Activated CD8-positive, alpha-beta T cell treated with anti-CD3 and anti-CD28 coated beads, Interleukin-2, amount 10 ng/mL, durations not matched to agents 7 days and 5 days (primary cell): ENCODE measurements around the gene RHOXF1. TPM values are rescaled to one million over a fixed set of nuclear protein-coding genes. Genes with fewer than 3 reads are reported as not detected.
"Not testable (repeated sequence)": the region's sequence is repeated elsewhere in the genome, so short reads cannot be mapped to it uniquely, and the experiment has no call there.

Experiments used
- ATAC-seq: fragments of 150-1000 bp; cut with Tn5 transposase; one replicate; pipeline ENCODE4 v1.10.0; 2021; ENCODE audit warnings: moderate library complexity
- CTCF ChIA-PET: fragments of 350-600 bp; sonication (Branson Sonifier 250); formaldehyde crosslinking; loops from one replicate; lab custom pipeline; 2021; ENCODE audit warnings: antibody characterized with exemption; lab: Charles Lee
- POLR2A ChIA-PET: fragments of 350-600 bp; sonication (Branson Sonifier 250); formaldehyde crosslinking; loops from one replicate; lab custom pipeline; 2021; ENCODE audit warnings: antibody characterized with exemption; lab: Charles Lee
- DNase-seq: peaks from one replicate; pipeline ENCODE4 v3.0.0-alpha.2; 2020
- H3K27ac Mint-ChIP-seq: one replicate; pipeline ENCODE4 v1.8.0; 2021; ENCODE audit warnings: mild to moderate bottlenecking, mixed read lengths
- H3K27me3 Mint-ChIP-seq: one replicate; pipeline ENCODE4 v1.8.0; 2021; ENCODE audit warnings: low read depth, mixed read lengths
- H3K36me3 Mint-ChIP-seq: one replicate; pipeline ENCODE4 v1.8.0; 2021; ENCODE audit warnings: low read depth, mixed read lengths
- H3K4me1 Mint-ChIP-seq: one replicate; pipeline ENCODE4 v1.8.0; 2021; ENCODE audit warnings: low read depth, mixed read lengths
- H3K4me3 Mint-ChIP-seq: one replicate; pipeline ENCODE4 v1.8.0; 2021; ENCODE audit warnings: mild to moderate bottlenecking, mixed read lengths
- H3K9me3 Mint-ChIP-seq: one replicate; pipeline ENCODE4 v1.8.0; 2022; ENCODE audit warnings: mixed read lengths; ENCODE audit not compliant: insufficient read depth
- total RNA-seq, 2 experiments: library from RNA; stranded (reverse); gene quantifications; one replicate each; pipeline ENCODE4 v1.2.3, GENCODE V29; 2021

The RHOXF1 gene
- total RNA-seq, 2 experiments from 2014 or later = not detected

DNA sequence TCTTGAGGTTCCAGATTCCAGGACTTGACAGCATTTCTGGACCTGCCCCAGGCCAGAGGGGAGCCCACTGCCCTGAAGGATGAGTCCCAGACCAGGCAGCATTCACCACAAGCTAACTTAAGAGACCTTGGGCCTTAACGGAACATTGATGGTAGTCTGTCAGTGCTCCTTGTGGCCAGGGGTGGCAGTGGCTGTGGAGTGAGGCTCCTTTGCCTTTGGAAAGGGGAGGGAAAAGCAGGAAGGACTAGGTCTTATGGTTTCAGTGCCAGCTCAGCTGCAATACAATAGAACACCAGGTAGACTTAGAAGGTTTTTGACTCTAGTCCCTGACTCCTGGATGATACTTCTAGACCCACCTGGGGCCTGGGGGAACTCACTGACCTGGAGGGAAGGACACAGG, 49.5 kb downstream of the RHOXF1 start:
- H3K4me1 Mint-ChIP-seq, DNase-seq, POLR2A ChIA-PET, CTCF ChIA-PET, H3K9me3 Mint-ChIP-seq, H3K27ac Mint-ChIP-seq, H3K4me3 Mint-ChIP-seq, ATAC-seq, H3K27me3 Mint-ChIP-seq, H3K36me3 Mint-ChIP-seq: not testable (repeated sequence)

Other genes starting within 250 kb of the RHOXF1 start
- gene RNF113A, start 244.2 kb downstream of the RHOXF1 start, total RNA-seq = 10 to 100 TPM; 29.1 to 29.5 TPM
- 100 to 1,000 TPM; 110 to 111 TPM for gene NDUFA1, start 244.1 kb downstream of the RHOXF1 start, total RNA-seq
- not detected for gene AKAP14, start 220.0 kb downstream of the RHOXF1 start, total RNA-seq
- 1 to 10 TPM; 6.5 to 7.6 TPM for gene NKAP, start 172.2 kb downstream of the RHOXF1 start, total RNA-seq
- gene RHOXF2B, start 38.2 kb downstream of the RHOXF1 start, total RNA-seq = not detected
- not detected for gene RHOXF2, start 42.7 kb upstream of the RHOXF1 start, total RNA-seq
- gene ZBTB33, start 134.9 kb upstream of the RHOXF1 start, total RNA-seq = 10 to 100 TPM; 11.5 to 12.9 TPM
- gene TMEM255A, start 195.5 kb upstream of the RHOXF1 start, total RNA-seq = not detected
- gene ATP1B4, start 246.2 kb upstream of the RHOXF1 start, total RNA-seq = not detected